Embryonic facial prominence (tissue), 1 donor: Measurements from ENCODE around the gene GRM8.

Source experiments
- DNase-seq: peaks from one replicate; pipeline ENCODE4 v3.0.0-alpha.2; 2016; ENCODE audit errors: extremely low spot score

GRM8 gene

GRCh38 chr7:126440542-126440941 is 812.2 kb downstream of the GRM8 start:
- DNase-seq, result no peak

GRCh38 chr7:126436213-126436868 is 816.4 kb downstream of the GRM8 start:
- DNase-seq, result no peak

- no peak for DNase-seq
Observed at GRCh38 chr7:126426652-126427051, 826.1 kb downstream of the GRM8 start.

- no peak for DNase-seq
Observed at GRCh38 chr7:126424985-126425384, 827.8 kb downstream of the GRM8 start.

GRCh38 chr7:126419047-126419446 is 833.7 kb downstream of the GRM8 start:
- DNase-seq, result no peak

GRCh38 chr7:126411821-126412383 is 840.8 kb downstream of the GRM8 start:
- no peak for DNase-seq

GRCh38 chr7:126411032-126411820 is 841.5 kb downstream of the GRM8 start:
- DNase-seq, result no peak

- no peak for DNase-seq
Observed at GRCh38 chr7:126403040-126403439, 849.7 kb downstream of the GRM8 start.

GRCh38 chr7:126401918-126402317 is 850.8 kb downstream of the GRM8 start:
- DNase-seq, result no peak

- DNase-seq, result no peak
Observed at GRCh38 chr7:126398851-126399529, 853.8 kb downstream of the GRM8 start.

GRCh38 chr7:126398285-126398684 is 854.5 kb downstream of the GRM8 start:
- DNase-seq, result no peak

GRCh38 chr7:126394406-126394805 is 858.3 kb downstream of the GRM8 start:
- DNase-seq, result no peak
